GM21576 (cell line): ENCODE results near the gene VSIG10.
"Not testable (repeated sequence)": the region's sequence is repeated elsewhere in the genome, so short reads cannot be mapped to it uniquely, and the experiment has no call there.

Experiments
- ATAC-seq: cut with Tn5 transposase; IDR thresholded peaks from one replicate; pipeline ENCODE4 v1.9.1; 2021; ENCODE audit warnings: mild to moderate bottlenecking, moderate library complexity; ENCODE audit not compliant: unreplicated experiment

Gene VSIG10

GRCh38 chr12:118109088-118109487 is 5.3 kb upstream of the VSIG10 start:
- no peak for ATAC-seq

DNA sequence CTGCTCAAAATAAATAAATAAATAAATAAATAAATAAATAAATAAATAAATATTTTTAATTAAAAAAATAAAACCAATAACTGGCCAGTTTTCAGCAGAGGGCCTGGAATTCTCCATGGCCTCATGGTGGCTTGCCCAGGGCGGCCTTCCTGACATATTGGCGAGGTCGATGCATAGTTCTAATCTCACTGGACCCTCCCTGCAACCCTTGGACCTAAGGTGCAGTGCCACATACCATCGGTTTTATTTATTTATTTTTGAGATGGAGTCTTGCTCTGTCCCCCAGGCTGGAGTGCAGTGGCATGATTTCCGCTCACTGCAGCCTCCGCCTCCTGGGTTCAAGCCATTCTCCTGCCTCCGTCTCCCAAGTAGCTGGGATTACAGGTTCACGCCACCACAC is 3.9 kb upstream of the VSIG10 start:
- ATAC-seq, result no peak

DNA sequence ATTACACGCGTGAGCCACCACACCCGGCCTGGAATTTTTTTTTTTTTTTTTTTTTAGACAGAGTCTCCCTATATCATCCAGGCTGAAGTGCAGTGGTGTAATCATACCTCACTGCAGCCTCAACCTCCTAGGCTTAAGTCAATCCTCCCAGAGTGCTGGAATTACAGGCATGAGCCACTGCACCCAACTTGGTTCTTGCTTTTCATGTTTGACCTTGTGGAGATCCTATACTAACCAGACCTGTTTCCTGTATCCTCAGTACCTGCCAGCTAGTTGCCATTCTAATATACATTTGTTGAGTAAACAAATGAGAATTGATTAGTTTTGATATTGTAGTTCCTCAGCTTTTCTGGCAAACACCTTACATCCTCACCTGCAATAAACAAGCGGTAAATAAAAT is 3.2 kb upstream of the VSIG10 start:
- ATAC-seq, result no peak

GRCh38 chr12:118103201-118103600 is 610 bp downstream of the VSIG10 start:
- no peak for ATAC-seq

GRCh38 chr12:118102609-118103008 is 1.2 kb downstream of the VSIG10 start:
- no peak for ATAC-seq

- no peak for ATAC-seq
Measured at GRCh38 chr12:118102070-118102469, 1.7 kb downstream of the VSIG10 start.

GRCh38 chr12:118101051-118101450 is 2.8 kb downstream of the VSIG10 start:
- ATAC-seq, result no peak

- ATAC-seq, result no peak
Measured at GRCh38 chr12:118098911-118099671, 4.7 kb downstream of the VSIG10 start.

- no peak for ATAC-seq
Measured at GRCh38 chr12:118098401-118098800, 5.4 kb downstream of the VSIG10 start.

DNA sequence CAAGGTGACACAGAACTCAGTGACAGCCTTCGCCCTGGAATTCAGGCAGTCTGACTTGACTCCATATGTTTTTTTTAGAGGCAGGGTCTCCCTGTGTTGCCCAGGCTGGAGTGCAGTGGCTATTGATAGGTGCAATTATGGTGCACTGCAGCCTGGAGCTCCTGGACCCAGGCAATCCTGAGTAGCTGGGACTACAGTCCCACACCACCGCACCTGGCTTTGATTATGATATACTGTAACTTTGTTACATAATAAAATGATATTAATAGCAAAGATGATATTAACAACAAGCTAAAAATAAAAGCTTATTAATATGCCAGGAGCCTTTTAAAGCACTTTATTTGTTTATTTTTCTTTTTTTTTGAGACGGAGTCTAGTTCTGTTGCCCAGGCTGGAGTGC is 9.8 kb downstream of the VSIG10 start:
- no peak for ATAC-seq

DNA sequence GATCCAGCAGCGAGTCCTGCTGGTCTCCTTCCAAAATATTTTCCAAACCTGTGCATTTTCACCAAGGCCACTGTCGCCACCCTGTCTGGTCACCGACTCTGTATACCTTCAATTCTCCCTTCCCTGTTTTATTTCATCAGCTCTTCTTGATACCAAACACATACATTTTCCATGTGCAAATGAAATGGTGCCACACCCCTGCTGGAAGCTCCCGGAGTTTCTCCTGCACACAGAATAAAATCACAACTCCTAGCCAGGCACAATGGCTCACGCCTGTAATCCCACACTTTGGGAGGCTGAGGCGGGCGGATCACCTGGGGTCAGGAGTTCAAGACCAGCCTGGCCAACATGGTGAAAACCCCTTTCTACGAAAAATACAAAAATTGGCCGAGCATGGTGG is 14.0 kb downstream of the VSIG10 start:
- no peak for ATAC-seq

DNA sequence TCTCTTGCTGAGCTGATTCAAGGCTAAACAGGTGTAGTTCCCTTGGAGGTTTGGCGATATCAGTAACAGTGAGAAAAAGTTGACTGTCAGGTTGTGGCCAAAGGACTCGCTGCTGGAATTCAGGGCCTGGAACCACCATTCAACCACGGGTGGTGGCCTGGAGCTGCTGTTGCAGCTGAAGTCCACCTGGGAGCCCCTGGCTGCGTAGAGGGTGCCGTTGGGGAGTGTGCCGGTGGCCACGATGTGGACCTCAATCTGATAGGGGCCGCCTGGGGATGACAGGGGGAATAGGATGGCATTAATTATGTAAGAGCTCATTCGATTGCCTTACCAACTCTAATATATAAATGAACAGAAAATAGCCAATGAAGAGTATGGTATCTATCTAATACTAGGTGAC is 21.6 kb downstream of the VSIG10 start:
- ATAC-seq, result no peak

DNA sequence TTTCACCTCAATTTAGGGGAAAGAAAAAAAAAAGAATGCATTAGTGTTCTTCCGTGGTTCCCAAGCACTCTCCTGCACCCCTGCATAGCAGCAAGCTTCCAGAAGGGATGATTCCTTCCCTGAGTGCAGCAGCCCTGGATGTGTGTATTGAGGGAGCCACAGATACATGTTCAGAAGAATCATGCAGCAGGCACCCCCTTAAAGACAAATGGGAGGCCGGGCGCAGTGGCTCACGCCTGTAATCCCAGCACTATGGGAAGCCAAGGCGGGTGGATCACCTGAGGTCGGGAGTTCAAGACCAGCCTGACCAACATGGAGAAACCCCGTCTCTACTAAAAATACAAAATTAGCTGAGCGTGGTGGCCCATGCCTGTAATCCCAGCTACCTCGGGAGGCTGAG is 22.3 kb downstream of the VSIG10 start:
- ATAC-seq, result not testable (repeated sequence)

DNA sequence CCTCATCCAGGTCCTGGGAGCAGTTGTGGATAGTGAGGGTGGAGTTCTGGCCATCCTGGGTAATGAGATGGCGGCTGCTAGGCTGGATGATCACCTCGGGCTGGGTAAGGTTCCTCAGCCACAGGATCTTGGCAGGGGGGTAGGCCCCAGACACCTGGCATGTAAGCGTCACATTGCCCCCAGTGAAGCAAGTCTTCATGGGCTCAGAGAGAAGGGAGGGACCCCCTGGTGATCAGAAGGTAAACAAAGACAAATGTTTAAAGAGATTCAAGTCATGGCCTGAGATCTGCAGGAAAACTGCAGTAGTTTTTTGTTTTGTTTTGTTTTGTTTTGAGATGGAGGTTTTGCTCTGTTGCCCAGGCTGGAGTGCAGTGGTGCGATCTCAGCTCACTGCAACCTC is 30.0 kb downstream of the VSIG10 start:
- ATAC-seq, result no peak

GRCh38 chr12:118070650-118071049 is 33.2 kb downstream of the VSIG10 start:
- no peak for ATAC-seq

DNA sequence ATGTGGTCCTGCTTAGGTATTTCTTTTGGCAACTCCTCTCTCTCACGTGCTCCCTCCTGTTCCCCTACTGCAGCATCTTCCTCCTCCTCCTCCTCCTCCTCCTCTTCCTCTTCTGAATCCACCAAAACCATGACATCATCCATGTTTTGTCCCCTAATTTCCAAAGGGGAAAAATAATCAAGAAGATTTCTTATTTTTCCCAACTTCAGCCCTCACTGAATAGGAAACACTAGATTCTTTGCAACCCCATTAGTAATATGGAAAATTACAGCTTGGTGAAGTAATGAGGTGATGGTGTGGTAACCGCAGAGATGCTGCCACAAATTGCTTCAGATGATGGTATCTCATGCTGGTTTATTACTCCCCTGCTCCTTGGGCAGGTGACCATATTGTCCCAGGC is 35.4 kb downstream of the VSIG10 start:
- no peak for ATAC-seq

GRCh38 chr12:118065380-118065779 is 38.4 kb downstream of the VSIG10 start:
- no peak for ATAC-seq

- ATAC-seq, result no peak
Measured at GRCh38 chr12:118064608-118065007, 39.2 kb downstream of the VSIG10 start.

DNA sequence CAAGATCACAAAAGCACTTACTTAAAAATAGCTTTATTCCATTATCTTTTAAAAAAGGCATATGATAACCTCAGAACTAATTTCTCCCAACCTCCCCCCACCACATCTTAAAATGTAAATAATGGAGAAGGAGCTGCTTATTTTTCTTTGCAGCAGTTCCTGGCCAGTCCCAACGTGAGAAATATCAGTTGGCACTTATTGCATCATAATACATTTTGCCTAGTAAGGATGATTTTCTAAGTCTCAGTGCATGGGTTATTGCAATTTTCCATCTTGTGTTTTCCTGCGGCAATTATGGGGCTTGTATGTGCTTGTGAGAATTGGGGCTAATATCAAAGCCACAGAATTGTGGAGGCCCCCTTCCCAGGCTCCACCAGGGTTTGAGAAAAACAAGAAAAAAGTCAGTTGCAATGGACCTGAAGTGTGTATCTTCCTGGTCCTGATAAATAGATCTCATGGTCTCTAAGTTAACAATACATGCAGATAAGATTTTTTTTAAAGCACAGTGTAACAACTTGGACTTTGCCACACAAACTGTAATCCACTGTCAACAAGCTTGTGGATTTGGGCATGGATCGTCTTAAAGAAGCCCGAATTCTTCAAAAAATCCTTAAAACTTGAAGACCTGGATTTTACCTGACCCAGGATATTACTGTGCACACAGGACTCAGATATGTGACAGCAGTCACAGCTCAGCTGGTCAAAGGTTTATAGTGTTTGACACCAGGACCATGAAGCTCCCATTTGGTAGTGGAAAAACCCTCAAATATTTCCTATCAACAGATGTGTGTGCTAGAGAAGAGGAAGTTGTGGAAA is 40.0 kb downstream of the VSIG10 start:
- no peak for ATAC-seq

- ATAC-seq, result no peak
Measured at GRCh38 chr12:118061873-118062843, 41.7 kb downstream of the VSIG10 start.
